Mesodermal cell (in vitro differentiated cells): ENCODE data around the gene SRGAP2. TPM values are rescaled to one million over a fixed set of nuclear protein-coding genes. Genes with fewer than 3 reads are reported as not detected.
A peak's percentile ranks its signal among the peaks of the same experiment; 100 is the strongest.
"Not testable (repeated sequence)": the region's sequence is repeated elsewhere in the genome, so short reads cannot be mapped to it uniquely, and the experiment has no call there.

Source experiments
- H3K27ac ChIP-seq: 2 replicates; pipeline ENCODE4 v1.7.0; 2013; ENCODE audit warnings: mild to moderate bottlenecking, low read depth, low read length, moderate library complexity; ENCODE audit not compliant: severe bottlenecking
- H3K36me3 ChIP-seq: 2 replicates; pipeline ENCODE4 v1.7.1; 2013; ENCODE audit warnings: mild to moderate bottlenecking, low read length, moderate library complexity; ENCODE audit not compliant: control insufficient read depth, insufficient read depth
- H3K4me1 ChIP-seq: one replicate; pipeline ENCODE4 v1.7.1; 2013; ENCODE audit warnings: mild to moderate bottlenecking, low read length; ENCODE audit not compliant: insufficient read depth, control insufficient read depth, poor library complexity, severe bottlenecking
- H3K4me3 ChIP-seq: 2 replicates; pipeline ENCODE4 v1.7.0; 2013; ENCODE audit warnings: low read length, control low read depth, mild to moderate bottlenecking; ENCODE audit not compliant: insufficient read depth, poor library complexity, severe bottlenecking; ENCODE audit errors: extremely low read depth
- H3K9me3 ChIP-seq: 2 replicates; pipeline ENCODE4 v1.7.1; 2013; ENCODE audit warnings: mild to moderate bottlenecking, low read length, moderate library complexity; ENCODE audit not compliant: control insufficient read depth
- WGBS, 2 experiments: methylation state at CpG; one replicate each; pipeline ENCODE4 v1.1.5; 2013; ENCODE audit warnings: missing lambda C conversion rate in 2 of 2; ENCODE audit not compliant: insufficient coverage in 2 of 2; 5-methylcytosine and 5-hydroxymethylcytosine counted together
- polyA plus RNA-seq, 2 experiments: library from polyadenylated mRNA; stranded (reverse); fragments of 50-300 nt; gene quantifications; one replicate each; pipeline ENCODE4 v1.2.3, GENCODE V29; 2013

Gene SRGAP2
- 124 TPM for polyA plus RNA-seq (2013, experiment 1 of 2)
- 92.7 TPM for polyA plus RNA-seq (2013, experiment 2 of 2)

GRCh38 chr1:206203364-206204158 lies at the start of gene SRGAP2:
SRGAP2 (plus strand) TSS chr1:206203541; CDS start chr1:206205971, 2,430 bp downstream.
- not testable (repeated sequence) for H3K9me3 ChIP-seq, H3K36me3 ChIP-seq, H3K4me1 ChIP-seq
- peak within 1 kb of the TSS; percentile 45 for H3K27ac ChIP-seq
- WGBS, 2 experiments = 0% methylated on average over 2 to 9 of the region's 63 CpGs
- peak within 1 kb of the TSS; percentile 39 for H3K4me3 ChIP-seq

- H3K4me1 ChIP-seq, H3K27ac ChIP-seq, H3K4me3 ChIP-seq, H3K36me3 ChIP-seq, H3K9me3 ChIP-seq: not testable (repeated sequence)
- WGBS, 2 experiments = no CpG with 5 or more reads among the region's 10 CpGs
Observed at GRCh38 chr1:206167350-206168029, 35.9 kb upstream of the SRGAP2 start.

- H3K27ac ChIP-seq, H3K9me3 ChIP-seq, H3K4me1 ChIP-seq, H3K36me3 ChIP-seq, H3K4me3 ChIP-seq: not testable (repeated sequence)
- WGBS, 2 experiments = 80% methylated on average over 1 of the region's 3 CpGs; no CpG with 5 or more reads in 1 of the 2 experiments
Observed at GRCh38 chr1:206169794-206170193, 33.5 kb upstream of the SRGAP2 start.

GRCh38 chr1:206173110-206173719 lies 30.1 kb upstream of the SRGAP2 start:
- not testable (repeated sequence) for H3K4me1 ChIP-seq, H3K27ac ChIP-seq, H3K9me3 ChIP-seq, H3K4me3 ChIP-seq, H3K36me3 ChIP-seq
- no CpG with 5 or more reads among the region's 2 CpGs for WGBS, 2 experiments

GRCh38 chr1:206174182-206174868 lies 29.0 kb upstream of the SRGAP2 start:
- H3K4me1 ChIP-seq, H3K36me3 ChIP-seq, H3K27ac ChIP-seq, H3K4me3 ChIP-seq, H3K9me3 ChIP-seq: not testable (repeated sequence)
- WGBS, 2 experiments = no CpG with 5 or more reads among the region's 7 CpGs

GRCh38 chr1:206175459-206176113 lies 27.8 kb upstream of the SRGAP2 start:
- not testable (repeated sequence) for H3K4me1 ChIP-seq, H3K27ac ChIP-seq, H3K9me3 ChIP-seq, H3K36me3 ChIP-seq, H3K4me3 ChIP-seq
- WGBS, 2 experiments = no CpG with 5 or more reads among the region's 4 CpGs

GRCh38 chr1:206176114-206176502 lies 27.2 kb upstream of the SRGAP2 start:
- H3K9me3 ChIP-seq, H3K4me1 ChIP-seq, H3K27ac ChIP-seq, H3K36me3 ChIP-seq, H3K4me3 ChIP-seq: not testable (repeated sequence)
- WGBS, 2 experiments = no CpG with 5 or more reads among the region's 2 CpGs

- not testable (repeated sequence) for H3K4me1 ChIP-seq, H3K4me3 ChIP-seq, H3K9me3 ChIP-seq, H3K36me3 ChIP-seq
- WGBS, 2 experiments = 100% methylated on average over 2 of the region's 9 CpGs; no CpG with 5 or more reads in 1 of the 2 experiments
- H3K27ac ChIP-seq = peak overlapping the region; percentile 89
Observed at GRCh38 chr1:206178061-206178989, 25.0 kb upstream of the SRGAP2 start.

- H3K36me3 ChIP-seq, H3K4me3 ChIP-seq, H3K9me3 ChIP-seq, H3K27ac ChIP-seq, H3K4me1 ChIP-seq: not testable (repeated sequence)
Observed at GRCh38 chr1:206179666-206180065, 23.7 kb upstream of the SRGAP2 start.
